NCI-H187 (cell line): ENCODE measurements around the gene LRRC45.

Experiments used
- DNase-seq, 2 experiments: peaks; one replicate each; lab custom pipeline; 2025; lab: John Stamatoyannopoulos, UW

The LRRC45 gene

DNA sequence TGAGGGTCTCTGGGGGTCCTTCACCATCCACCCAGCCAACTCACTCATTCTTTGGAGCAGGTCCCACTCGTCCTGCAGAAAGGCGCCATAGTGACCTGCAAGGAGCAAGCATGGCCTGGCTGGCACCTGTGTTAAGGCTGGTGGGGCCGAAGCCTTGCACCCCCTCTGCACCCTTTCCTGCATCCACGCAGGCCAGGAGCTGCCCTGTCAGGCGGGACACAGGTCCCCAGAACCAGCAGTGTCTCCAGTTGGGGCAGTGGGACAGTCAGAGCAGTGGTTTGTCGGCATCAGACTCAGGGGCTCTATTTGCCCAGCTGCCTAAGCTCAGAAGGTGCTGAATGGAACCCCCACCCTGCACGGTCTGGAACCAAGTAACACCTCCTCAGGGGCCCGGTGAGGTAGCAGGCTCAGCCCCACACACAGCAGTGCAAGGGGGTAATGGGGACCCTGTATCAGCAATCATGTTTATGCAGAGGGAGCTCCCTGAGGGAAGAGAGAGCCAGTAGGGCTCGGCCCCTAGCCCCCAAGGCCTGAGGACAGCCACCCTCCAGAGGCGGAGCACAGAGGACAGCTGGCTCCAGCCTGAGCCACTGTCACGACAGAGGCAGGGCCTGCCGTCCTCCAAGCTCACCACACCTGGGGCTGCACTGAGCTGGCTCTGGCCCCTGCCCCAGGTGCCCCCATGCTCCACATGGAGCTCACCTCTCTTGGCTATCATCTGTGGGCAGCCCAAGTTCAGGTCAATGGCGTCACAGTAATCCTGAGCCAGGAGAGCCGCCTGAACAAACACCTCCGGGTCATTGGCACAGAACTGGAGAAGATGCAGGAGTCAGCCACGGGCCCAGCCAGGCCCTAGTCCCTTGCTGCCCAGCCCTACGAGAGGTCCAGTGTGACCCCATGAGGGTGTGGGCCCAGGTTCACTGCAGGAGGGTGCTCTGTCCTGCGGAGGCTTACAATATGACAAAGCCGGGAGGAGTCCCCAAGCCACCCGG is 40.6 kb downstream of the LRRC45 start:
- no peak for DNase-seq

DNA sequence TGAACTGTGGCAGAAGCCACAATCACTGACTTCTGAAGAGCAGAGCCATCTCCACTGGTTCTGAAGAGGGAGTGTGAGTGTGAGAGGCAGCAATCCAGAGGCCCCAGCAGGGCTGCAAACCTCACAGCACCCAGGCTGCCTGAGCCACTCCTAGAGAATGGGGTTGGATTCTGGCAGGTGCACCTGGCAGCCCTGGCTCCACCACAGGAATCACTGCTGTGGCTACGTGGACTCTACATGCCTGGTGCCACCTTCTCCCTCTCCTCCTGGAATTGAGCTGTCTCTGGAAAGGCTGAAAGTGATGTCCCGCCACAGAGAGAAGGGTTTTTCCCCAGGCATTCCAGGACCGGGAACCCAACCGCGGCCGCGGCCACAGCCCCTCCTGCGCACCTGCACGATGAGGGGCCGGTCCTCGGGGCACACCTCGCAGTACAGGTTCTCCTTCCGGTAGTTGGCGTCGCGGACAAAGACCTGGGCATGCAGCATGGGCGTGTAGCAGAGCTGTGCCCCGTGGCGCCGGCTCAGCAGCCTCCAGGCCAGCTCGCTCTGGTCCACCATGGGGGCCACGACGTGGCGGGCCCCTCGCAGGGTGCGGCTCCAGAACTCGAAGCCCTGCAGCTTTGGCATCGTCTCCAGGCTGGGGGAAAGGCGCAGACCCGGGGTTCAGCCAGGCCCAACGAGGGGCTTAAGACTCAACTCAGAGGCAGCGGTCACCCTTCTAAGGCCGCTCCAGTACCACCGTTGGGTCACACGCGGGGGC is 41.5 kb downstream of the LRRC45 start:
- no peak for DNase-seq

DNA sequence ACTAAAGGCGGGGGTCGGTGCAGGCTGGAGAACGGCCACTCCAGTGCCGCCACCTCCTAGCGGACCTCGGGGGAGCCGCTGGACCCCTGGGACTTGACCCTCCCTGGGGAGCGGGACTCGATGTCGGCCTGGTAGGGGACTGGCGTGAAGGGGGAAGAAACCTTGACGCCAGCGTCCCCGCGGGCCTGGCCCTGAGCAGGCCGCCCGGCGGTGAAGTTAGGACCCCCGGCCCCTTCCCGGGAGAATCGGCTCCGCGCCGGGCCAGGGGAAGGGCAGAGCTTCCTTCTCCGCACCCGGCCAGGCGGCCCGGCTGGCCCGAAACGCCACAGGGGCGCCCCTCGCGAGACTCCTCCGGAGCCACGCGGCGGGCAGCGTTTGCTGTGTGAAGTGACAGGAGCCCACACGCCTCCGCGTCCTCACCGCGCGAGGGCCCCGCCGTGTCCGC is 42.1 kb downstream of the LRRC45 start:
- no peak for DNase-seq

DNA sequence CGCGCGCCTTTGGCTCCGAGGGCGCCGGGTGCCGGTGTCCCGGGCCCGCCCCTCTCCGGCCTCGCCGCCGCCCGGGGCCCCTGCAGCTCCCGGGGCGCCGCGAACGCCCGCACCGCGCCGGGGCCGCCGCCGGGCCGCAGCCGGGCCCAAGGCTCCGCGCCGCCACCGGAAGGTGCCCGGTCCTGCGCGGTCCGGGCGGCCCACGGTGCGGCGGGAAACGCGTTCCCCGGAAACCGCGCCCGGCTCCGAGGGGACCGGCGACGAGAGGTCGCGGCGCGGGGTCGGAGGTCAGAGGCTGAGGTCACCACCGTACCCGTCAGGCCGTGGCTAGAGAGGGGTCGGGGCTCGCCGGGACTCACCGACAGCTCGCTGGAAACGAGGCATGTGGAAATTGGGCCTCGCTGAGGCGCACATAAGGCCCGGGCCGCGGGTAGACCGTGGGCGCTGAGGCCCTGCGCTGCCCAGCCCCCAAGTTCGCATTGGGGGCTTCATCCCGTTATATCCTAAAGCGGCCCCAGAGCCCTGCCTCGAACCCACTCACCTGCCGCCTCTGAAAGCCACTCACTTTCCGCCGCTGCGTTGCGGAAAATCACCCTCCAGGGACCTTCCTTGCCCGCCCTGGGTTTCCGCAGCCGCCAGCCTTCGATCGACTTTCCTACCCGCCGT is 42.7 kb downstream of the LRRC45 start, which contains the start of gene DUS1L:
DUS1L (minus strand) TSS at position 167 of the 666 bp plus-strand sequence. CDS start 745 bp downstream, outside the sequence.
- no peak for DNase-seq

DNA sequence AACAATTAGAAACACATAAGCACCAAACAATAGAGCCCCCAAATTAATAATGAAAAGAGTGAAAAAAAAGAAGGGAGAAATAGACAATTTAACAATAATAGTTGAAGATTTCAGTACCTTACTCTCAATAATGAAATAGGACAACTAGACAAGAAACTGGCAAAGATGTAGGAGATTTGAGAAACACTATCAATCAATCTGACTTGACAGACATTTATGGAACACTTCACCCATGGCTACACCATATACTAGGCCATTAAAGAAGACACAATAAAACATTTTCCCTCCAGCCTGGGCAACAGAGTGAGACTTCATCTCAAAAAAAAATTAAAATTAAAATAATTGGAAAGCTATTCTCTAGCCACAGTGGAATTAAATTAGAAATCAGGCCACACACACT is 47.5 kb downstream of the LRRC45 start:
- no peak for DNase-seq

DNA sequence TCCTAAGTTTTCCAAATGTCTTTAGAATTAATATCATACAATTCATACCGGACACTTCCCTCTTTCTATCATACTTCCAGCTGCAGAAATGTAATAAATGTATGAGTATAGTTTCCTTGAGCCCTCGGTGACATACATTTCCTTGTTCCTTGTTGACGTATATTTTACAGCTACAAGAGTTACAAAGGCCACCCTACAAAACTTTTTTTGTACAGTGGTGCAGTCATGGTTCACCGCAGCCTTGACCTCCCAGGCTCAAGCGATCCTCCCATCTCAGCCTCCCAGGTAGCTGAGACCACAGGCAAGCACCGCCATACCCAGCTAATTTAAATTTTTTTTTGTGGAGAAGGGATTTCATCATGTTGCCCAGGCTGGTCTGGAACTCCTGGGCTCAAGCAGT is 49.7 kb downstream of the LRRC45 start:
- DNase-seq: no peak

DNA sequence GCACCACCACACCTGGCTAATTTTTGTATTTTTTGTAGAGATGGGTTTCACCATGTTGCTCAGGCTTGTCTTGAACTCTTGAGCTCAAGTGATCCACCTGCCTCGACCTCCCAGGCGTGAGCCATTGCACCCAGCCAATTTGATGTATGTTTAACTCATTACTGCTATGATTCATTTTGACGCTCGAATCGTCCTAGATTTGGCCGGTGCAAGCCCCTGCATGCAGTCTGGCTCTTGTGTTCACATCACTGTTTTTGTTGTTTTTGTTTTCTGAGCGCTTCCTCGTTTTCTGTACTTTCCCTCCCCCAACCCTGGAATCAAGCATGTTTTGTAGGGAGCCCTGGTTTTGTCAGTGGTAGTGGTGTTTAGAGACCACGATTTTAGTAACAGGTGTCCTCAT is 50.3 kb downstream of the LRRC45 start:
- DNase-seq: no peak

GRCh38 chr17:82076018-82076784 is 53.1 kb downstream of the LRRC45 start:
- no peak for DNase-seq

- no peak for DNase-seq
Observed at GRCh38 chr17:82076785-82077591, 53.9 kb downstream of the LRRC45 start.

- no peak for DNase-seq
Observed at GRCh38 chr17:82077617-82078358, 54.7 kb downstream of the LRRC45 start.

DNA sequence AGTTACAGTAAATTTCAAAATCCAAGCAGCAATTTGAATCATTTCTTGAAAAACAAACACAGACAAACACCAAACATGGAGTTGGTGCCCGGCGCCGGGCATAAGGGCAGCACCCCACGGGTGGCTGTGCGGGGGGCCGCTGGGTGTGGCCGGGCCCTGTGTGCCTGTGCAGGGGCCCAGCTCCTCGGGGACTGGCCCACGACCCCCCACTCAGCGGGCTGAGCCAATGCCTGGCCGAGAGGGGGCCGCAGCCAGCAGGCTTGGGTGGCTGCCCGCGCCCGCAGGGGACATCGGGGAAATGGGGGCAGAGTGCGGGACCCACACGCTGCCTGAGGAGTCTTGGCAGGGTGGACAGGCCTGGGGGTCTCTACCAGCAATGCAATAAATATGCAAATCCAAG is 55.3 kb downstream of the LRRC45 start:
- no peak for DNase-seq

- DNase-seq: no peak
Observed at GRCh38 chr17:82079001-82079677, 56.0 kb downstream of the LRRC45 start.

GRCh38 chr17:82080048-82080788 is 57.1 kb downstream of the LRRC45 start:
- no peak for DNase-seq
